GM21381 (cell line): ENCODE results near the gene SLC35A2.
A peak's percentile ranks its signal among the peaks of the same experiment; 100 is the strongest.

Experiments used
- ATAC-seq: cut with Tn5 transposase; IDR thresholded peaks from one replicate; pipeline ENCODE4 v1.9.1; 2021; ENCODE audit warnings: mild to moderate bottlenecking, moderate library complexity; ENCODE audit not compliant: unreplicated experiment

Gene SLC35A2

GRCh38 chrX:48927736-48928382, 16.4 kb upstream of the SLC35A2 start:
- ATAC-seq: no peak

- no peak for ATAC-seq
These were observed 15.7 kb upstream of the SLC35A2 start for GRCh38 chrX:48927123-48927522.

GRCh38 chrX:48924270-48924669, 12.8 kb upstream of the SLC35A2 start:
- no peak for ATAC-seq

DNA sequence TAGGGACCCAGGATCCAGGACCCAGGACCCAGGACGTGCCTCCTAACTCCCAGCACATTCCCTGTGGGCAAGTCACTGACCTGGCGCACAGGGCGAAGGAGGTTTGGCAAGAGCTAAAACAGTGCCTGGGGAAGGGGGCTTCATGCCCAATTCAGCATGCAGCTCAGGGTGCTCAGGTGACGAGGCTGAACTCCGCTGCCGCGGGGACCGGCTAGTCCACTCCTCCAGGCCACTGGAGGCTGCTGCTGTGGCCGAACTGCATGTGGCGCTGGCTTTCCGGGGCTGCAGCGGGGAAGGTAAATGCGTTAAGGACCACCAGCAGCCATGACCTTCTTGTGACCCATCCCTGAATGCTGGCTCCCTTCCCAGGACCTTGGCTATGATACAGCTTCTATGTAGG, 12.3 kb upstream of the SLC35A2 start:
- no peak for ATAC-seq

GRCh38 chrX:48920718-48921104, 9.3 kb upstream of the SLC35A2 start:
- no peak for ATAC-seq

GRCh38 chrX:48919947-48920717, 8.7 kb upstream of the SLC35A2 start:
- no peak for ATAC-seq

GRCh38 chrX:48919360-48919841, 8.0 kb upstream of the SLC35A2 start:
- ATAC-seq: peak; percentile 9

- peak; percentile 69 for ATAC-seq
These were observed 7.3 kb upstream of the SLC35A2 start, which contains the start of gene PIM2 for GRCh38 chrX:48918643-48919340. TSS of gene PIM2 (minus strand) at chrX:48919024. CDS start at chrX:48918834, 190 bp downstream.

DNA sequence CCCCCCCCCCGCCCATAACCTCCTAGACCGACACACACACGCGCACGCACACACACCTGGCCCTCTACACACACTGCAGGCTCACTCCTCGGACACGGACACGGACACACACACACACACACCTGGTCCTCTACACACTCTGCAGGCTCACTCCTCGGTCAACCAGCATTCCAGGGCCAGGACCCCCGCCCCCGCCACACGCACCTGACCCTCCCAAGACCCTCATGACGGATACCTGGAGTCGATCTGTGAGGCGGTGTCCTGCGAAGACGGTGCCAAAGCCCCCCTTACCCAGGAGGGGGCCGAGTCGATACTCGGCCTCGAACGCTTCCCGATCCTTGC, 6.8 kb upstream of the SLC35A2 start:
- ATAC-seq: no peak

DNA sequence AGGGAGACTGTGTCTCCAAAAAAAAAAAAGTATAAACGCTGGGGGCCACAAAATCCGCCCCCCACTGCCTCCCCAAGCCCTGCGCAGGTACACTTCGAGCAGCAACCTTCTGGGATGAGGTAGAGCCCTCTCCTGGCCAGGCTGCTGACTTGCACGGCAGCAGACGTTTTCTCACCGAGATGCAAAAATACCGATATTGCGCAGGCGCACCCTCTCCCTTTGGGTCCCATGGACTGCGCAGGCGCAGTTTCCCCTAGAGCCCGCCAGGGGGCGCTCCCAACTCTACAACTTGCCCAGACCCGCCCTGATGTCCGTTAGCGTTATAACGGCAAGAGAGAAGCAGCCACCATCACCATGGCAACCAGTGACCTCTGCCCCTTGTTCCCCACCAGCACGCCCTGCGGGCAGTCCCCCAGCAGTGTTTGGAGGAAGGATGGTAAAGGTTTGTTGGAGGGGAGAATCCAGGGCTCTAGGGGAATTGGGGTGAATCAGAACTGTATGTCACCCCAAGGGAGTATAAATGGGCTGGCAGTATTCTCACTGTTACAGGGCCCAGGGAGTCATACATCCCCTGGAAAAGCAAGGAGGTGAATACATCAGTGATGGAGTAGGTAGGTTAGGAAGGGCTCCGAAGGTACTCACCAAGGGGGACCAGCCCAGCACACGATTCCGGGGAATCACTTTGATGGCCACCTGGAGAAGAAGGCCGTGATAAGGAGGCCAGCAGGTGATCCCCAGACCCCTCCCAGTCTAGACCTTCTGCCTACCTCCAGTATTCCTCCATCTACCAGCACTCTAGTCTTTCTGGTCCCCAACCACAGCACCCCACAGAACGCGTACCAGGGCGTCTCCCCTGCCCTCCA, 5.9 kb upstream of the SLC35A2 start:
- peak; percentile 44 for ATAC-seq

DNA sequence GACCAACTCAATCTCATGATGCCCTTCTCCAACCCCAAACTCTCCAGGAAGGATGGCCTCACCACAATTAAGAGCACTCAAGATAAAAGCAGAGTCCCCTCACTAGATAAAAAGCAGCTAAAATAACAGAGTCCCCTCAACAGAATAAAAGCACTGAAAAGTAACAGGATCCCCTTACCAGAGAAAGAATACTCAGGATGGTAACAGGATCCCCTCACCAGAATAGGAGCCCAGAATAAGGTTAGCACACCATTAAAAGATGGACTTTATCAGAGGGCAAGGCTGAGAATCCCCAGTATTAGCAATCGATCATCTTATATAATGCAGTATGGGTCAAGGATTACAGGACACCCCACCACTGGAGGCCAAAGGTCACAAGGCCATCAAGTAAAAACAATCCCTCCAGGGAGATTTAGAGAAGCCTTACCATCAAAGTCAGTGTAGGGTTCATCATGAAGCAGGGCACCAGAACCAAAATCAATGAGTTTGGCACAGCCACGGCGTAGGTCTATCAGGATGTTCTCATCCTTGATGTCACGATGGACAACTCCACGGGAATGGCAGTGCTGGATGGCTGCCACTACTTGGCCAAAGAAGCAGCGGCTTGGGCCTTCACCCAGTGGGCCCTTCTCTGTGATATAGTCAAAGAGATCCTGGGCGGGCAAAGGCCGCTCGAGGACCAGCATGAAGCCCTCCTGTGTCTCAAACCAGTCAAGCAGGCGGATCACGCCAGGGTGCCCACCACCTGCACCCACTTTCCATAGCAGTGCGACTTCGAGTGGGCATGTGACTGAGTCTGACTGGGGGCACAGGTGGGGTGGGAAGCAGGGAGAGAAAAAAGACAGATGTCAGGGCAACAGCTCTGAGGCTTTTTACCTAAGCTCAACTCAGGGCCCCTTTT, 3.4 kb upstream of the SLC35A2 start:
- no peak for ATAC-seq

DNA sequence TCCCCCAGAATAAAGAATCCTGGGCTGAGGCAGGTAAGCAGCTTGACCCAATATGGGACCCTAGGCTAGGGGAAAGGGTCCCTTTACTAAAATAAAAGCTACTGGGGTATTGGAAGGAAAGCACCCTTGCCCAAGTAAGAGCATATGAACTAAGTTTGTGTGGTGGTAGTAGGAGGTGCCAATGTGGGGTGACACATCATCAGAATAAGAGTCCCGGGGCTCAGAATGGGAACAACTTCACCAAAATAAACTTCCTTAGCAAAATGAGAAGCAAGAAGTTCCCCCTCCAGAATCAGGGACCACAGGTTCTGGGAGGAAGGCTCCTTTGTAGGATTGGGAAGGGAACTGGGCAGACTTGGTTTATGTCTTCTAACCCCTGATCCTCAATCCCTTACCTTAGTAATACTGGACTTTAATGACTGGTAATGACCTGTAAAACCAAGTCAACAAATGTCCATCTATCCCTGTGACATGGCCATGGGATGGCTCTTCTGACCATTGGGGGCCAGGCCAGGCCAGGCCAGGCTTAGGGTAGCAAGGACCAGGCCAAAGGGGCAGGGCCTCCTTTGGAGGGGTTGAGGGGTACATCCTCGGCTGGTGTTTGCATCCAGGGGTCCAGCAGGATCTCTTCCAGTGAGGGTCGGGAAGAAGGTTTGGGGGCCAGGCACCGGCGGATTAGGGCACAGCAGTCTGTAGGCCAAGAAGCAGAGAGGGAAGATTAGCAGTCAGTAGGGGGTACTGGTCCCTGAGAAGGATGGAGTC, 2.3 kb upstream of the SLC35A2 start:
- ATAC-seq: no peak

- no peak for ATAC-seq
These were observed 477 bp downstream of the SLC35A2 start for GRCh38 chrX:48910926-48911411.

GRCh38 chrX:48909703-48910294, 1.6 kb downstream of the SLC35A2 start:
- ATAC-seq: no peak

GRCh38 chrX:48908600-48908999, 2.8 kb downstream of the SLC35A2 start:
- ATAC-seq: no peak

GRCh38 chrX:48905090-48905790, 6.2 kb downstream of the SLC35A2 start:
- no peak for ATAC-seq

DNA sequence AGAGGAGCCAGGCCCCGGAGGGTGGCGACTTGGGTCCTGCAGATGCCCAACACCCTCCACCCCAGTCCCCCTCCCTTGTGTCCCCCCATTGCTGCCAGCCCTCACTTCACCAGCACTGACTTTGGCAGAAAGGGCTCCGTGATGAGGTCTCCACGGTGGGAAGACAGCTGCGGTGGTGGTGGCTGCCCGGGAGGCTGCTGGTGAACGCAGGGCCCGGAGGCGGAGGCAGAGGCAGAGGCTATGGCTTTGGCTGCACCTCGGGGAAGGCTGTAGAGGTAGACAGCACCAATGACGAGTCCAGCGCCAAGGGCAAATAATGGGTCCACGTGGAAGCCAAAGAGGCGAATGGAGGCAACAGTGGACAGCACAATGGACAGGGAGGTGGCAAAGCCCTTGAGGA, 6.8 kb downstream of the SLC35A2 start:
- no peak for ATAC-seq

- ATAC-seq: no peak
These were observed 7.3 kb downstream of the SLC35A2 start for GRCh38 chrX:48904180-48904579.
